Mononuclear cell (primary cell): ENCODE results near the gene CUL4A. TPM values are rescaled to one million over a fixed set of nuclear protein-coding genes. Genes with fewer than 3 reads are reported as not detected.
A peak's percentile ranks its signal among the peaks of the same experiment; 100 is the strongest.
"Not testable (repeated sequence)": the region's sequence is repeated elsewhere in the genome, so short reads cannot be mapped to it uniquely, and the experiment has no call there.

ENCODE experiments used
- H3K27me3 ChIP-seq: 2 replicates; pipeline ENCODE4 v1.6.0; 2011; ENCODE audit warnings: low read length, control low read depth; ENCODE audit not compliant: insufficient read depth
- H3K4me1 ChIP-seq: 2 replicates; pipeline ENCODE4 v1.5.1; 2011; ENCODE audit warnings: mild to moderate bottlenecking, low read length, control low read depth; ENCODE audit not compliant: insufficient read depth
- H3K4me3 ChIP-seq: 2 replicates; pipeline ENCODE4 v1.5.1; 2011; ENCODE audit warnings: mild to moderate bottlenecking, low read length, moderate library complexity
- H3K9me3 ChIP-seq: 2 replicates; pipeline ENCODE4 v1.5.1; 2011; ENCODE audit warnings: low read depth, mild to moderate bottlenecking, control low read depth, low read length
- total RNA-seq: library from RNA; depleted of rRNA; stranded (reverse); fragments of >200 nt; gene quantifications from one replicate; pipeline ENCODE4 v1.2.3, GENCODE V29; 2012

The CUL4A gene
- total RNA-seq, 1 donor = 59.3 TPM

DNA sequence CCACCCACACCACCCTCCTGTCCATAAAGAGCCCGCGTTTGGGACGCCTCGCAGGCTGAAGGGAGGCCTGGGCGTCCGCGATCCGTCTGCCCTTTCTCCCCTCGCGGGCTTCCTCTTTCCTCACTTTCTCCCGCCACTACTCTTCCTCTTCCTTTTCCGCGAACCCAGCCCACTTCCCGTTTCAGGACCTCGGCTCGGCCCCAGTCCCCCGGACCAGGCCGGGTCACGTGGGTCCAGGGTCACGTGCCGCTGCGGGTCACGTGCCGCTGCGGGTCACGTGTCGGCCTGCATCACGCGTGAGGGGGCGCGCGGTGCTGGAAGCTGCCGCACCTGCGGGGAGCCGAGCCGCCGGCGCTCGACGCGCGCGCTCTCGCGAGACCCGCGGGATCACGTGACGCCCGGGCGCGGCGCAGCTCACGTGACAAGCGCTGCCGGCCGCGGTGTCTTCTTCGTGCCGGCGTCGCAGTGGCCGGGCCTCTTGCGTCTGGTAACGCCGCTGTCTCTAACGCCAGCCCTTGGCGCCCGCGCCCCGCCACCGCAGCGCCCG lies 87.5 kb downstream of the CUL4A start, which contains the start of gene LAMP1:
LAMP1 (plus strand) TSS at position 417 of the 547 bp plus-strand sequence. CDS start 196 bp downstream, outside the sequence.
- H3K9me3 ChIP-seq = no peaks in the 10 kb centered on the region
- peaks cover 43% of the 10 kb centered on the region for H3K4me1 ChIP-seq
- peaks cover 8% of the 10 kb centered on the region for H3K27me3 ChIP-seq
- peak within 1 kb of the TSS; percentile 72 for H3K4me3 ChIP-seq

DNA sequence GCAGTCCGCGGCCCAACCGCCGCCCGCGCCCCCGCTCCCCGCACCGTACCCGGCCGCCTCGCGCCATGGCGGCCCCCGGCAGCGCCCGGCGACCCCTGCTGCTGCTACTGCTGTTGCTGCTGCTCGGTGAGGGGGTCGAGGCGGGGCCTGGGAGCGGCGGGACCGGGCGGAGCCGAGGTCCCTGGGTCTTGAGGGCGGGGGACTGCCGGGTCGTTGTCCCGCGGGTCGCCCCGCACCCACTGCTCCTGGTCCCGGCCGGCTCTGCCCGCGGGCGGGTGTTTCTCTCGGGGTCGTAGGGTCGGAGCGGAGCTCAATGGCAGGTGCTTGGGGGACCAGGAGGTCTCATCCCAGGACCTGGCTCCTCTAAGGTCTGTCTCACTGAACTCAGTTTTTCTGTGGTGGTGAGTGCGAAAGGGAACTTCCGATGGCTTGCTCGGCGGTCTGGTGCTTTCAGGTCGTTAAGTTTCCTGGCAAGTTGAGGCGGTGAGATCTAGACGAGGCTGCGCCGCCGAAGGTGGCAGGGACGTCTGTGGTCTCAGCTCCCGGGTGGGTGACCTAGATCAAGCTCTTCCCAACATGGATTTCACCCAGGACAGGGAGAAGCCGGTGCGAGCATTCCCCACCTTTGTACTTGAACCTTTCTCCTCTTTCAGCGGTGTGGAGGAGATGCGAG lies 88.1 kb downstream of the CUL4A start:
- H3K9me3 ChIP-seq = no peaks in the 10 kb centered on the region
- H3K27me3 ChIP-seq = peaks cover 8% of the 10 kb centered on the region
- peak overlapping the region; percentile 72 for H3K4me3 ChIP-seq
- peaks cover 37% of the 10 kb centered on the region for H3K4me1 ChIP-seq

DNA sequence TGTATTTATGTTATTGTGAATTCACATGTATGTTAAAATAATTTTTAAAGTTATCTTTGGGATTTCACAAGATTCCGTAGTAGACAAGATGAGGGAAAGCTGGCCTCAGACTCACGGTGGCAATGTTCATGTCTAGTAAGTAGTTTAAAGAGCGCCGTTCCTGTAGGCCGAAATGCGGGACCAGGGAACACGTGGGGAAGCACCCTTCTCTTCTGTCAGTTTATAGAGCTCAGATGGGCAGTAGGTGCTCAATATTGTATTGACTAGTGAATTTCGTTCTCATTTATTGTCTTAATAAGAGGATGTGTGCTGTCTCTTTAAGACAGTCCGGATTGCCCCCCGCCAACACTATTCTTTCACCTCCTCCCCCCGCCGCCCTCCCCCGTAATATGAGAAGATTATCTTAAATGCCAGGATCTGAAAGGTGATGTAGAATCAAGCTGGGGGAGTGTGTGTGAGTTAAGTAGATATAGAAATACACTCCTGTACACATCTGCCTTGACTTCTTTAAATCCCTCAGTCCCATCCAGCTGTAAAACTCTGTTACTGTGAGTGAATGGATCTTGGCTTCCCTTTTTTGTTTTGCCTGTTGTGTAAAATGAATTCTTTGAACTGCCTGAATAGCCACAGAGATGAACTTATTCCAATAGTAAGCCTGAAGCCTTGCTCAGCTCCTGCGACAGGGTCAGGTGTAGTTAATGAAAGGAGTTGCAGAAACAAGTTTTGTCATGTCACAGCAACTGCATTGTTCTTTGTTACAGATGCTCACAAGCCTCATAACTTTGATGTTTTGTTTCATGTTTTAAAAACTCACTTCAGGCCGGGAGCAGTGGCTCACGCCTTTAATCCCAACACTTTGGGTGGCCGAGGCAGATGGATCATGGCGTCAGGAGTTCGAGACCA lies 88.9 kb downstream of the CUL4A start:
- Histone ChIP-seq H3K4me1 (peaks cover 35% of the 10 kb centered on the region), H3K27me3 (peaks cover under 1% of the 10 kb centered on the region), H3K9me3 (no peaks in the 10 kb centered on the region), H3K4me3 (peak overlapping the region; percentile 72)

DNA sequence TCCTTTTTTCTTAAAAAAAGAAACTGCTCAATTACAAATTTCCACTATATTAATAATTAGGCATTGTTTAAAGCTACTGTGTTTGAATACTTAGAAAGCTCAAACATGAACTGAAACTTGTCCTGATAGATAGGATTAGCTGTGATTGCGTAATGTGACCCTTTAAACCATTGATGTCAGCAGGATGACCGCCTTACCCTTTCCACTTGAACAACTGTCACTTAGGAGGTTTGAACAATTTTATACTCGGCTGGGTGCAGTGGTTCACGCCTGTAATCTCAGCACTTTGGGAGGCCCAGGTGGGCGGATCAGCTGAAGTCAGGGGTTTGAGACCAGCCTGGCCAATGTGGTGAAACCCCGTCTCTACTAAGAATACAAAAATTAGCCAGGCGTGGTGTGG lies 90.5 kb downstream of the CUL4A start:
- no peaks in the 10 kb centered on the region for H3K27me3 ChIP-seq
- no peaks in the 10 kb centered on the region for H3K9me3 ChIP-seq
- H3K4me3 ChIP-seq = no peak overlapping the region
- peaks cover 35% of the 10 kb centered on the region for H3K4me1 ChIP-seq

DNA sequence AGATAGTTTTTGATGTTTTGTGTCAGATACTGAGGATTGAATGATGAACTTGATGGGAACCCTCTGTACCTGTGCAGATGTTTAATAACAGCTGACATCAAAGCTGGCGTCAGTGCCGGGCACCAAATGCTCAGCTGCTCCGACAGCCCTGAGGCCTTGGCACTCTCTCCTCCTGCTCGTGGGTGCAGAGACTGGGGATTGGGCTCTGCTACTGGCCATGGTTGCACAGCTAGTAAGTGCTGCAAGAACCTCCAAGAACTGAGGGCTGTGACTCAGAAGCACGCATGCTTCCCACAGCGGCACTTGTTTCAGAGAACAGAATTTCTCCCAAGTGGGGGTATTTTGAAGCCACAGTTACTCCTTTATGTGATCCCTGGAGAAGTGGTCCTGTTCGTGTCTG lies 93.6 kb downstream of the CUL4A start:
- H3K4me3 ChIP-seq = no peak overlapping the region
- H3K4me1 ChIP-seq = peaks cover 22% of the 10 kb centered on the region
- no peaks in the 10 kb centered on the region for H3K9me3 ChIP-seq
- no peaks in the 10 kb centered on the region for H3K27me3 ChIP-seq

DNA sequence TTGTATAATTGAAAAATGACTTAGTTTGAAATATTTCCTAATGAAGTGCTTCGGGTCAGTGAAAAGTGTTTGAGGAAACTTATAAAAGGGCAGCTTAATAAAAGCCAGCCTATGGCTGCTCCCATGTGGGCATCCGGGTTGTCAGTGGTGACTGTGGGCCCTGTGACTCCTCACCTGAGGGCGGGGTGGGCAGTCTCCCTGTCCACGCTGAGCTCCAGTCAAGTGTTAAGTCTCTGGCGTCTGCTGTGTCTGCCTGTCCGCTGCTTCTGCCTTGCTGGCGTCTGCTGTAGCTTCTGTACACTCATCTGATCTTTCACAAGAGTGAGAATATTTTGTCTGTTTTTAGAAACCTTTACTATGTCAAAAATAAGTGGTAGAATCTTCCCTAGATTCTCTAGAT lies 94.7 kb downstream of the CUL4A start:
- no peaks in the 10 kb centered on the region for H3K27me3 ChIP-seq
- no peaks in the 10 kb centered on the region for H3K9me3 ChIP-seq
- H3K4me1 ChIP-seq = peaks cover 12% of the 10 kb centered on the region
- no peak overlapping the region for H3K4me3 ChIP-seq

DNA sequence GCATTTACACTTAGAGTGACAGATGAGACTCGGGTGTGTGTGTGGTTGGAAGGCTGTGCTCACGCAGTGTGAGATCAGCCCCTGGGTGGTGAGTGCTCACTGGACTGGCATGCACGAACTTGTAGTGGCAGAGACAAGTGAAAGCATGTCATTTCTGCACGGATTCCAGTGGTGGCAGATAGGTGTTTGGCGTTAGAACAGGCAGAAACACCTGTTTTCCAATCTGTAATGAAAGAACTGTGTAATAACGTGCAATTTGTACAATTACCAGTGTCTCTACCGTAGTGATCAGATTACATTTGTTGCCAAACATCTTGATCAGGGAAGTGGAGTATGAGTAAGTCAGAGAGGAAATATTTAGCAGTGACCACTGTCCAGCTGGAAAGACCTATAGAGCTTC lies 95.8 kb downstream of the CUL4A start:
- Histone ChIP-seq H3K4me3 (no peak overlapping the region), H3K27me3 (no peaks in the 10 kb centered on the region), H3K9me3 (no peaks in the 10 kb centered on the region), H3K4me1 (peaks cover under 1% of the 10 kb centered on the region)

DNA sequence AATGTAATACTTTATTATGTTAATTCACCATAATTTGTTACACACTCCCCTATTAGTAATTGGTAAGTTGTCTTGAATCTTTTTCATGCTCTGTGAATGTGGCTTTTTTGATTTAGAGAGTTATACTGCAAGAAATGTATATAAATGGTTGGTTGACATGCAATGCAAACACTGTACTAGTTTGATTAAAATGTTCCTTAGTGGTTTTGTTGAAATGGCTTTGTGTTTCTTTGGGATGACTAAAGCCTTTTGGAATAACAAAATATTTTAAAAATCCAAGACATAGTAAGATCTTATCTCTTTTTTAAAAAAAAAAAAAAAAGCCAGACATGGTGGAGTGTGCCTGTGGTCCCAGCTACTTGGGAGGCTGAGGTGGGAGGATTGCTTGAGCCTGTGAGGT lies 98.1 kb downstream of the CUL4A start:
- no peaks in the 10 kb centered on the region for H3K4me1 ChIP-seq
- H3K4me3 ChIP-seq = no peak overlapping the region
- no peaks in the 10 kb centered on the region for H3K9me3 ChIP-seq
- H3K27me3 ChIP-seq = no peaks in the 10 kb centered on the region

DNA sequence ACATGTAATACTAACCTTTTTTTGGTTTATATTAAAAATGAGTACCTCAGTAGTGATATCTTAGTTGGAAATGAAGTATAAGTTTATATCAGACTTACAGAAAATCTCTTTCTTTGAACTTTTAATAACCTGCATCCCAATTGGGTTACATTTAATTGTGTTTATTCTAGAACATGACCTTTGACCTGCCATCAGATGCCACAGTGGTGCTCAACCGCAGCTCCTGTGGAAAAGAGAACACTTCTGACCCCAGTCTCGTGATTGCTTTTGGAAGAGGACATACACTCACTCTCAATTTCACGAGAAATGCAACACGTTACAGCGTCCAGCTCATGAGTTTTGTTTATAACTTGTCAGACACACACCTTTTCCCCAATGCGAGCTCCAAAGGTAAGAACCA lies 100.1 kb downstream of the CUL4A start:
- Histone ChIP-seq H3K4me1 (no peaks in the 10 kb centered on the region), H3K9me3 (no peaks in the 10 kb centered on the region), H3K27me3 (no peaks in the 10 kb centered on the region), H3K4me3 (no peak overlapping the region)

DNA sequence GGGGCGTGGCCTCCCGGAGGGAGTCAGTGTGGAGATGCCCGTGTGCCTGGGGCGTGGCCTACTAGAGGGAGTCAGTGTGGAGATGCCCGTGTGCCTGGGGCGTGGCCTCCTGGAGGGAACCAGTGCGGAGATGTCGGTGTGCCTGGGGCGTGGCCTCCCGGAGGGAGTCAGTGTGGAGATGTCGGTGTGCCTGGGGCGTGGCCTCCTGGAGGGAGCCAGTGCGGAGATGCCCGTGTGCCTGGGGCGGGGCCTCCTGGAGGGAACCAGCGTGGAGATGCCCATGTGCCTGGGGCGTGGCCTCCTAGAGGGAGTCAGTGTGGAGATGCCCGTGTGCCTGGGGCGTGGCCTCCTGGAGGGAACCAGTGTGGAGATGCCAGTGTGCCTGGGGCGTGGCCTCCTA lies 104.7 kb downstream of the CUL4A start:
- H3K4me1 ChIP-seq, H3K27me3 ChIP-seq, H3K9me3 ChIP-seq, H3K4me3 ChIP-seq: not testable (repeated sequence)

DNA sequence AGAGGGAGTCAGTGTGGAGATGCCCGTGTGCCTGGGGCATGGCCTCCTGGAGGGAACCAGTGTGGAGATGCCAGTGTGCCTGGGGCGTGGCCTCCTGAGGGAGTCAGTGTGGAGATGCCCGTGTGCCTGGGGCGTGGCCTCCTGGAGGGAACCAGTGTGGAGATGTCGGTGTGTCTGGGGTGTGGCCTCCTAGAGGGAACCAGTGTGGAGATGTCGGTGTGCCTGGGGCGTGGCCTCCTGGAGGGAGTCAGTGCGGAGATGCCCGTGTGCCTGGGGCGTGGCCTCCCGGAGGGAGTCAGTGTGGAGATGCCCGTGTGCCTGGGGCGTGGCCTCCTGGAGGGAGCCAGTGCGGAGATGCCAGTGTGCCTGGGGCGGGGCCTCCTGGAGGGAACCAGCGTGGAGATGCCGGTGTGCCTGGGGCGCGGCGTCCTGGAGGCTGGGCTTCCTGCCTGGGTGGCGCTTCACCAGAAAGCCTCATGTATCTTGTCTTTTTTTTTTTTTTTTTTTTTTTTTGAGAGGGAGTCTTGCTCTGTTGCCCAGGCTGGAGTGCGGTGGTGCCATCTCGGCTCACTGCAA lies 105.6 kb downstream of the CUL4A start:
- H3K27me3 ChIP-seq, H3K4me1 ChIP-seq, H3K9me3 ChIP-seq, H3K4me3 ChIP-seq: not testable (repeated sequence)

DNA sequence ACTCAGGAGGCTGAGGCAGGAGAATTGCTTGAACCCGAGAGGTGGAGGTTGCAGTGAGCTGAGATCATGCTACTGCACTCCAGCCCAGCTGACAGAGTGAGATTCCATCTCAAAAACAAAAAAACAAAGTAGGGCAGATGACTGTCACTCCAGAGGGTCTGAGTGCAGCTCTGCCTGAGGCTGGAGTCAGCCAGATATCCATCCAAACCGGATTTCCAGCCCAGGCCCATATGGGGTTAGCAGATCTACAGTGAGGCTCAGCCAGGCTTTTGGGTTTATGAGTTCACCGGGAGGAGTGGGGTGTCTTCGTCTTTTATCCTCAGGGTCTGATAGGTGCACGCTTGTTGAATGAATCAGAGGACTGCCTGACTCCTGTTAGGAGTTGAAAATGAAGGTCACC lies 106.6 kb downstream of the CUL4A start:
- Histone ChIP-seq H3K9me3 (no peaks in the 10 kb centered on the region), H3K4me3 (no peak overlapping the region), H3K4me1 (no peaks in the 10 kb centered on the region), H3K27me3 (no peaks in the 10 kb centered on the region)
